ENCODE measurements around the gene NUDT8.
A peak's percentile ranks its signal among the peaks of the same experiment; 100 is the strongest.

The NUDT8 gene

GRCh38 chr11:67585911-67586310 is 43.8 kb downstream of the NUDT8 start:
- Histone ChIP-seq H3K27me3 (ENCODE audit: insufficient read depth, low read length) (peaks cover 6% of the 10 kb centered on the region; the same call in 1 of the 2 replicates), H3K4me1 (ENCODE audit: insufficient read depth, low read length, severe bottlenecking) (peaks cover 54% of the 10 kb centered on the region), H3K4me2 (ENCODE audit: low read length) (peak overlapping the region; percentile 89), H3K79me2 (ENCODE audit: insufficient read depth, low read length) (no peaks in the 10 kb centered on the region), H3K4me3 (ENCODE audit: low read depth, low read length, poor library complexity, severe bottlenecking) (peak overlapping the region; percentile 94), H2AFZ (ENCODE audit: low read length) (no peak overlapping the region), H3K9ac (ENCODE audit: low read length) (no peak overlapping the region; the same call in 1 of the 2 replicates), H3K9me3 (ENCODE audit: low read length) (no peaks in the 10 kb centered on the region), H3K9me2 (ENCODE audit: low read depth, low read length) (no peaks in the 10 kb centered on the region), H4K20me1 (ENCODE audit: insufficient read depth, low read length) (no peaks in the 10 kb centered on the region), H3K27ac (ENCODE audit: low read depth, low read length, poor library complexity, severe bottlenecking) (peak overlapping the region; percentile 92), H3K36me3 (ENCODE audit: insufficient read depth, low read length) (peaks cover 46% of the 10 kb centered on the region), H3F3A (ENCODE audit: insufficient read depth, low read length) (peaks cover 10% of the 10 kb centered on the region; the same call in 1 of the 2 replicates)
- TF ChIP-seq CTCF (IDR thresholded peaks at IDR 0.05; ENCODE audit: low read length), result no peak
- TF ChIP-seq EZH2 (IDR thresholded peaks at IDR 0.05; ENCODE audit: borderline replicate concordance, low read length), result no peak

GRCh38 chr11:67584881-67585873 is 44.6 kb downstream of the NUDT8 start:
- peak overlapping the region; percentile 94 for H3K4me3 ChIP-seq (ENCODE audit: low read depth, low read length, poor library complexity, severe bottlenecking)
- peaks cover 10% of the 10 kb centered on the region; the same call in 1 of the 2 replicates for H3F3A ChIP-seq (ENCODE audit: insufficient read depth, low read length)
- no peaks in the 10 kb centered on the region for H3K79me2 ChIP-seq (ENCODE audit: insufficient read depth, low read length)
- TF ChIP-seq CTCF (IDR thresholded peaks at IDR 0.05; ENCODE audit: low read length) (no peak), EZH2 (IDR thresholded peaks at IDR 0.05; ENCODE audit: borderline replicate concordance, low read length) (no peak)
- peak overlapping the region; percentile 89 for H3K4me2 ChIP-seq (ENCODE audit: low read length)
- H3K9me2 ChIP-seq (ENCODE audit: low read depth, low read length), result no peaks in the 10 kb centered on the region
- H3K27me3 ChIP-seq (ENCODE audit: insufficient read depth, low read length), result peaks cover 6% of the 10 kb centered on the region; the same call in 1 of the 2 replicates
- peaks cover 54% of the 10 kb centered on the region for H3K4me1 ChIP-seq (ENCODE audit: insufficient read depth, low read length, severe bottlenecking)
- no peaks in the 10 kb centered on the region for H3K9me3 ChIP-seq (ENCODE audit: low read length)
- no peak overlapping the region for H2AFZ ChIP-seq (ENCODE audit: low read length)
- peak overlapping the region; percentile 92 for H3K27ac ChIP-seq (ENCODE audit: low read depth, low read length, poor library complexity, severe bottlenecking)
- H4K20me1 ChIP-seq (ENCODE audit: insufficient read depth, low read length), result no peaks in the 10 kb centered on the region
- H3K36me3 ChIP-seq (ENCODE audit: insufficient read depth, low read length), result peaks cover 46% of the 10 kb centered on the region
- peak overlapping the region; percentile 94 for H3K9ac ChIP-seq (ENCODE audit: low read length)

- H3K79me2 ChIP-seq (ENCODE audit: insufficient read depth, low read length), result no peaks in the 10 kb centered on the region
- no peak for TF ChIP-seq CTCF (IDR thresholded peaks at IDR 0.05; ENCODE audit: low read length)
- TF ChIP-seq EZH2 (IDR thresholded peaks at IDR 0.05; ENCODE audit: borderline replicate concordance, low read length), result no peak
- H4K20me1 ChIP-seq (ENCODE audit: insufficient read depth, low read length), result no peaks in the 10 kb centered on the region
- H3K4me2 ChIP-seq (ENCODE audit: low read length), result peak overlapping the region; percentile 89
- peak overlapping the region; percentile 94 for H3K4me3 ChIP-seq (ENCODE audit: low read depth, low read length, poor library complexity, severe bottlenecking)
- H3K4me1 ChIP-seq (ENCODE audit: insufficient read depth, low read length, severe bottlenecking), result peaks cover 61% of the 10 kb centered on the region
- H3K9me3 ChIP-seq (ENCODE audit: low read length), result no peaks in the 10 kb centered on the region
- peaks cover 45% of the 10 kb centered on the region for H3K36me3 ChIP-seq (ENCODE audit: insufficient read depth, low read length)
- no peak overlapping the region for H2AFZ ChIP-seq (ENCODE audit: low read length)
- no peaks in the 10 kb centered on the region for H3K9me2 ChIP-seq (ENCODE audit: low read depth, low read length)
- H3K27ac ChIP-seq (ENCODE audit: low read depth, low read length, poor library complexity, severe bottlenecking), result peak overlapping the region; percentile 92
- peaks cover 10% of the 10 kb centered on the region; the same call in 1 of the 2 replicates for H3F3A ChIP-seq (ENCODE audit: insufficient read depth, low read length)
- peaks cover 6% of the 10 kb centered on the region; the same call in 1 of the 2 replicates for H3K27me3 ChIP-seq (ENCODE audit: insufficient read depth, low read length)
- H3K9ac ChIP-seq (ENCODE audit: low read length), result peak overlapping the region; percentile 94
Observed at GRCh38 chr11:67584205-67584880, 45.4 kb downstream of the NUDT8 start.
